Psoas muscle (tissue), 8 donors: ENCODE measurements around the gene PLD3. TPM values are rescaled to one million over a fixed set of nuclear protein-coding genes. Genes with fewer than 3 reads are reported as not detected.

Source experiments
- ATAC-seq, 4 donors: fragments of 200-7000 bp; cut with Tn5 transposase; one replicate each; pipeline ENCODE4 v1.9.1; 2020; ENCODE audit warnings: moderate library complexity in 3 of 4, mild to moderate bottlenecking in 2 of 4
- DNase-seq, 2 donors: peaks; one replicate each; pipeline ENCODE4 v3.0.0-alpha.2; 2020
- H3K27ac ChIP-seq: fragments of 200-600 bp; one replicate; pipeline ENCODE4 v1.8.0; 2022
- H3K27me3 ChIP-seq, 3 donors: fragments of 200-600 bp in 1 of 3; one replicate each; pipeline versions ENCODE4 v1.6.1 to v1.8.0; 2013 to 2022; ENCODE audit warnings: low read length in 2 of 3, mild to moderate bottlenecking in 2 of 3, moderate library complexity in 1 of 3; ENCODE audit not compliant: insufficient read depth in 3 of 3
- H3K36me3 ChIP-seq, 2 donors: fragments of 200-600 bp in 1 of 2; one replicate each; pipeline versions ENCODE4 v1.6.1 to v1.8.0; 2013 to 2022; ENCODE audit warnings: low read depth in 1 of 2, mild to moderate bottlenecking in 1 of 2, moderate library complexity in 1 of 2; ENCODE audit not compliant: insufficient read depth in 1 of 2
- H3K4me1 ChIP-seq: fragments of 200-600 bp; one replicate; pipeline ENCODE4 v1.8.0; 2022
- H3K4me3 ChIP-seq: fragments of 200-600 bp; one replicate; pipeline ENCODE4 v1.8.0; 2022; ENCODE audit warnings: mild to moderate bottlenecking
- H3K9me3 ChIP-seq: fragments of 200-600 bp; one replicate; pipeline ENCODE4 v1.8.0; 2022
- WGBS, 3 donors: extraction: QIAGEN DNeasy Blood & Tissue Kit; methylation state at CpG; one replicate each; pipeline versions ENCODE4 v1.1.6 to v1.1.7; 2013; 5-methylcytosine and 5-hydroxymethylcytosine counted together
- intact Hi-C, 2 donors: fragments of 100-400 bp; cut with DNase I; formaldehyde crosslinking; loops; one replicate each; pipeline versions ENCODE4 v1.11.0 to v1.14.2; 2022
- polyA plus RNA-seq, 3 donors: library from polyadenylated mRNA; stranded (reverse); fragments of 200-250 nt; gene quantifications; one replicate each; pipeline ENCODE4 v1.2.3, GENCODE V29; 2013
- total RNA-seq, 4 donors: library from RNA; stranded (reverse); fragmentation: NEBNext Ultra II Directional in 2 of 4; extraction: Animal tissue kit (Norgen Biotek cat#: 25700) in 2 of 4; gene quantifications; one replicate each; pipeline versions ENCODE4 v1.2.1 to v1.2.4, GENCODE V29; 2021 to 2023
- TF ChIP-seq, protein P1 (sequence below): fragments of 200-600 bp; IDR thresholded peaks from one replicate; pipeline ENCODE4 v1.8.0; 2022; ENCODE audit warnings: antibody characterized with exemption
- donor health status: healthy with polysubstance abuse.
- donor health status: DM: no; HTN: no; CAD: no; lungs with moderate emphysema.
- donor health status: Bipolar disorder and iron deficiency.
- donor health status: healthy.
- donor health status: DM: yes; HTN: yes; CAD: no.
- donor health status: DM: no; HTN: no; CAD: no.
- donor health status: DM: no; HTN: no; CAD: no.
- donor health status: DM: yes; HTN: yes; CAD: no.

Gene PLD3
- total and polyA plus RNA-seq, 7 donors = 60.2 to 116 (median 84.2) TPM

DNA sequence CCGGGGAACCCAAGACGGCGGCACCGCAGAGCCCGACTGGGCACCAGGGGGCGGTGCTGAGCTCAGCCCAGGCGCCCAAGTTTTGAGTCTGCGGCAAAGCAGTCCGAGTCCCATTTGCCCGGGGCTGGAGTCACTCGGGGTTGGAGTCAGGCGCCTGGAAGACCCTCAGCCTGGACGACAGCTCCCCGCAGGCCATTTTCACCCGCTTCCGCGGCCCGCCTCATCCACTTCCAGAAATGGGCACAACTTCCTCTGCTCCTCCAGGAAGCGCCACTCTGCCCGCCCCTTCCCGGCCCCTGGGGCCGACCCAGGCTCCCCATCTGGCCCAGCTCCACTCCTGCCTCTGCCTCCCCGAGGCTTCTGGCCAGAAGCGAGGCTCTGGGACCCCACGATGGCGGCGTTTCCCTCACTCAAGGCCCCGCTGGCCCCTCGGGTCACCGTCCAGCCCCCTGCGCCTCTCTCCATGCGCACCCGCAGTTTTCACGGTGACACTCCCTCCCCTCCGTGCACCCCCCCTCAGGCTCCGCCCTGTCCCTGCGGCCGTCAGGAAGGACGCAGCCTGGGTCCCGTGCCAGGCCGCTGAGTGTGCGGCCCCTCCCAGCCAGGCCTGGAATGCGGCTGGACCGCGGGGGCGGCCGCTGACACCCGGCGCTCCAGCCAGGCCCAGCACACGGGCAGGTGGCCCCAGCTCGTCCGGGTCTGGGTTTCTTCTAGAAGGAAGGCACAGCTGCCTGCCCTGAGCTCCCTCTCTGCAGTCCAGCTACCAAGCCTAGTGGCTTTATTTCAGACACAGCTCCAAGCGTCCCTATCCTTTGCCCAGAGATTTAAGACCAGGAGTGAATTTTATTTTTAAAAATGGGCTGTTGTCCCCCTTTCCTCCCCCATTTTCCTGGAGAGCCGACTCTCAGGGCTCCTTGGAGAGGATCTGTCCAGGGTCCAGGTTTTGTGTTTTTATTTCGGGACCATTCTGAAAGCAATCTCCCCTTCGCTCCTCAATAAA, 72.6 kb downstream of the PLD3 start:
- Histone ChIP-seq H3K36me3 (peaks cover 0 to 21% of the 10 kb centered on the region in 2 donors), H3K9me3 (no peaks in the 10 kb centered on the region), H3K27me3 (no peaks in the 10 kb centered on the region), H3K4me1 (peaks cover 32% of the 10 kb centered on the region), H3K27ac (peak overlapping the region; percentile 99), H3K4me3 (peak overlapping the region; percentile 88)
- 1% methylated on average over 53 to 56 of the region's 56 CpGs for WGBS, 3 donors
- TF ChIP-seq, protein P1, sequence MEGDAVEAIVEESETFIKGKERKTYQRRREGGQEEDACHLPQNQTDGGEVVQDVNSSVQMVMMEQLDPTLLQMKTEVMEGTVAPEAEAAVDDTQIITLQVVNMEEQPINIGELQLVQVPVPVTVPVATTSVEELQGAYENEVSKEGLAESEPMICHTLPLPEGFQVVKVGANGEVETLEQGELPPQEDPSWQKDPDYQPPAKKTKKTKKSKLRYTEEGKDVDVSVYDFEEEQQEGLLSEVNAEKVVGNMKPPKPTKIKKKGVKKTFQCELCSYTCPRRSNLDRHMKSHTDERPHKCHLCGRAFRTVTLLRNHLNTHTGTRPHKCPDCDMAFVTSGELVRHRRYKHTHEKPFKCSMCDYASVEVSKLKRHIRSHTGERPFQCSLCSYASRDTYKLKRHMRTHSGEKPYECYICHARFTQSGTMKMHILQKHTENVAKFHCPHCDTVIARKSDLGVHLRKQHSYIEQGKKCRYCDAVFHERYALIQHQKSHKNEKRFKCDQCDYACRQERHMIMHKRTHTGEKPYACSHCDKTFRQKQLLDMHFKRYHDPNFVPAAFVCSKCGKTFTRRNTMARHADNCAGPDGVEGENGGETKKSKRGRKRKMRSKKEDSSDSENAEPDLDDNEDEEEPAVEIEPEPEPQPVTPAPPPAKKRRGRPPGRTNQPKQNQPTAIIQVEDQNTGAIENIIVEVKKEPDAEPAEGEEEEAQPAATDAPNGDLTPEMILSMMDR = peak; percentile 93
- DNase-seq (peak; percentile 97 to 98), ATAC-seq (peak; percentile 82 to 86 (median 84))
- intact Hi-C loops = loop anchor here (2.0 kb wide), 2 partner anchors 22 to 44 kb away; partner anchors contain the start of gene BLVRB (in 1 of the 2)

DNA sequence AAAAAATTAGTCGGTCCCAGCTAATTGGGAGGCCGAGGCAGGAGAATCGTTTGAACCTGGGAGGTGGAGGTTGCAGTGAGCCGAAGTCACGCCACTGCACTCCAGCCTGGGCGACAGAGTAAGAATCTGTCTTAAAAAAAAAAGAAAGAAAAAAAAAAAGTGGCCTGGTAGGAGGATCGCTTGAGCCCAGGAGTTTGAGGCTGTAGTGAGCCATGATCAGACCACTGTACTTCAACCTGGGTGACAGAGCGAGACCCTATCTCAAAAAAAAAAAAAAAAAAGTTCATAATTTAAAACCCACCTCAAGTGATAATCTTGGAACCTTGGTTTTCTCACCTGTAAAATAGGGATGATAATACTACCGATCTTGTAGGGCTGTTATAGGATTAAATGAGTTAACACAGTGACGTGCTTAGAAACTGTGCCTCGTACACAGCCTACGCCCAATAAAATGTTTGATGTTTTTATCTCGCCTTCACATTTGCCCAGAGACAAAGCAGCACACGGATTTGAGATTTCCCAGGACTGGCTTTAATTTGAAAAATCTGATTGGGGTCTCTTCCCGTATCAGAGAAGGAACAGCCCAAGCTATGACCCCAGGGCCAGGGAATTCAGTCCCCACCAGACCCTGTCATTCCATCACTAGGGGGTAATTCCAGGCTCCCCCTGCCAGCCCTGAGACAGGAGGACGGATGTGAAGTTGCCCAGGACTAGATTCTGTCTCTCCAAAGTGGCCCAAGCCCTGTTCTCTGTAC, 73.7 kb downstream of the PLD3 start:
- intact Hi-C loops = loop anchor here (2.0 kb wide), 2 partner anchors 21 to 43 kb away; partner anchors contain the start of gene BLVRB (in 1 of the 2)
- peak overlapping the region; percentile 99 for H3K27ac ChIP-seq
- TF ChIP-seq, protein P1 = no peak
- ATAC-seq = no peak
- H3K9me3 ChIP-seq = no peaks in the 10 kb centered on the region
- H3K27me3 ChIP-seq = no peaks in the 10 kb centered on the region
- peaks cover 0 to 21% of the 10 kb centered on the region in 2 donors for H3K36me3 ChIP-seq
- peaks cover 29% of the 10 kb centered on the region for H3K4me1 ChIP-seq
- peak overlapping the region; percentile 88 for H3K4me3 ChIP-seq
- no peak for DNase-seq
- 63 to 72% (median 66%) methylated on average over 16 of the region's 16 CpGs for WGBS, 3 donors

DNA sequence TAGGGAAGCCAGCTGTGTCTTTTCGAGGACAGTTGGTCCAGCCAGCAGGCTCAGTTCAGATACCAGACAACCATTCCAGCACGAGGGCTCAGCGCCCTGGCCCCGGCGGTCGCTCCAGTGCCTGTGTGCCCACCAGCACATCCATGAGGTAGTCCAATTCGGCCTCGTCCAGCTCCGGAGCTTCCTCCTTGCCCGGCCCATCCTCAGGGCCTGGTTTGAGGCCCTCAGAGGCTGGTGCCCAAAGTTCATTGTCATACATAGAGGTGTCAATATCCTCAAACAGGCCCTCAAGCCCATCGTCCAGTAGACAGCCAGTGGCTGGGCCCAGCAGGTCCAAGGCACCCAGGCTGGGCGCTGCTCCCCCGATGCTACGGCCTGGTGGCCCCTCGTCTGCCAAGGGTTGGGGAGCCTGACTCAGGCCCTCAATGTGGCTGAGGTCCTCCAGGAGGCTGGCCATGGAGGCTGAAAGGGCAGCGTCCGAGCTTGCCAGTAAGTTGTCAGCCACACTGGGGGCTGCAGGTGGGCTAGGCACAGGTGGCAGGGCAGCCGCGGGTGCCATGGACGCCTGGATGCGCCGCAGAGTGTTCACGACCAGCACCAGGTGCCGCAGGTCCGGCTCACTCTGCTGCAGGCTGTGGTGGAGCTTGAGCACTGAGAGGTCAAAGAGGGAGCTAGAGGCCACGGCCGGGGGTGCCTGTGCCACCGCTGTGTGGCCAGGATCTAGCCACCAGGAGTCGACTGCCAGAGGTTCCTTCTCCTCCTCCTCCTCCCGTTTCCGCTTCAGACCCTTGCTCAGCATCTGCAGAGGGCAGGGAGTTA, 74.5 kb downstream of the PLD3 start:
- intact Hi-C loops = no loop called here
- TF ChIP-seq, protein P1 = no peak
- WGBS, 3 donors = 73 to 82% (median 76%) methylated on average over 29 to 31 of the region's 31 CpGs

DNA sequence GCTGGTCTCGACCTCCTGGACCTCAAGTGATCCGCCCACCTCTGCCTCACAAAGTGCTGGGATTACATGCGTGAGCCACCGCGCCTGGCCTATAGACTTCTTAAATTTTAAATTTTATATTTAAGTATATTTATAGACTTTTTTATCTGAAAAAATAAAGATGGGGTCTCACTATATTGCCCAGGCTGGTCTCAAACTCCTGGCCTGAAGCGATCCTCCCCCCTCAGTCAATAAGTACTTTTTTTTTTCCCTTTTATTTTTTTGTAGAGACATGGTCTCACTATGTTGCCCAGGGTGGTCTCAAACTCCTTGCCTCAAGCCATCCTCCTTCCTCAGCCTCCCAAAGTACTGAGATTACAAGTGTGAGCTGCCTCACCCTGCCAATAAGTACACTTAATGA, 75.4 kb downstream of the PLD3 start:
- DNase-seq (no peak), ATAC-seq (no peak)
- Histone ChIP-seq H3K27ac (peak overlapping the region; percentile 99), H3K9me3 (no peaks in the 10 kb centered on the region), H3K27me3 (no peaks in the 10 kb centered on the region), H3K4me1 (peaks cover 29% of the 10 kb centered on the region), H3K4me3 (peak overlapping the region; percentile 88), H3K36me3 (peaks cover 0 to 21% of the 10 kb centered on the region in 2 donors)
- intact Hi-C loops = loop anchor here in 1 of 2 donors (1.0 kb wide), 1 partner anchor 19 kb away; no protein-coding TSS in a partner anchor
- TF ChIP-seq, protein P1 = no peak
- whole genome bisulfite sequencing, 3 donors = 90 to 95% (median 90%) methylated on average over 6 of the region's 6 CpGs

More for the DNA sequence above, 74.5 kb downstream of the PLD3 start:
- DNase-seq = no peak
- Histone ChIP-seq H3K4me1 (peaks cover 29% of the 10 kb centered on the region), H3K36me3 (peaks cover 0 to 21% of the 10 kb centered on the region in 2 donors), H3K9me3 (no peaks in the 10 kb centered on the region), H3K4me3 (peak overlapping the region; percentile 88), H3K27me3 (no peaks in the 10 kb centered on the region), H3K27ac (peak overlapping the region; percentile 99)
- no peak for ATAC-seq
